GM19395 (cell line): ENCODE measurements around the gene RUNDC1.
"Not testable (repeated sequence)": the region's sequence is repeated elsewhere in the genome, so short reads cannot be mapped to it uniquely, and the experiment has no call there.

ENCODE experiments used
- ATAC-seq: cut with Tn5 transposase; IDR thresholded peaks from one replicate; pipeline ENCODE4 v1.9.1; 2021; ENCODE audit warnings: mild to moderate bottlenecking, moderate library complexity; ENCODE audit not compliant: unreplicated experiment

The RUNDC1 gene

DNA sequence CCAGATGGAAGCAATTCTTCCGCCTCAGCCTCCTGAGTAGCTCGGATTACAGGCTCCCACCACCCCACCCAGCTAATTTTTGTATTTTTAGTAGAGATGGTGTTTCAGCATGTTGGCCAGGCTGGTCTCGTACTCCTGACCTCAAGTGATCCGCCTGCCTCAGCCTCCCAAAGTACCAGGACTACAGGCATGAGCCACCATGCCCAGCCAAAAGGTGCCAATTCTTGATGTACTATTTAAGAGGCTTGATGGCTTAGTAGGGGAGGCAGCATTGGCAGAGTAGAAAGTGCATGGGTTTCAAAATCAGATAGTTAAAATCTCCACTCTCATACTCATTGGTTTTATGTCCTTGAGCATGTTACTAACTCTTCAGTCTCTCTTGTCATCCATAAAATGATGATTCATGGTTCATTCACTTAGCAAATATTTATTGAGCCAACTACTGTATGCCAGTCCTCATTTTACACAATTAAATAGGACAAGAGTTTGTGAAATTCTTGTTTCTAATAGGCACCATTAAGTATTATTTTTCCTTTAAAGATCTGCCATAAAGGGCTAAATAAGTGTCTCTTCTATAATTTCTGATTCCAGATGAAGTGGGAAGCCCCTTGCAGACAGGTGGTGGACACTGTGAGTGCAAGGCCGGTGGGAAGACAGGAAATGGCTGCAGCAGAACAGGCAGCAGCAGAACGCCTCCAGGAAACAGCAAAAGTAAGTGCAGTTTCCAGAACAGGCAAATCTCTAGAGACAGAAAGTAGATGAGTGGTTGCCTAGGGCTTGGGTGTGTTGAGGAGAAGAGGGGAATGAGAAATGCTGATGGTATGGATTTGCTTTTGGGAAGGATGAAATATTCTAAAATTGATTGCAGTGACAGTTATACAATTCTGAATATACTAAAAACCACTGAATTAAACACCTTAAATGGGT is 9.6 kb downstream of the RUNDC1 start:
- ATAC-seq = no peak

DNA sequence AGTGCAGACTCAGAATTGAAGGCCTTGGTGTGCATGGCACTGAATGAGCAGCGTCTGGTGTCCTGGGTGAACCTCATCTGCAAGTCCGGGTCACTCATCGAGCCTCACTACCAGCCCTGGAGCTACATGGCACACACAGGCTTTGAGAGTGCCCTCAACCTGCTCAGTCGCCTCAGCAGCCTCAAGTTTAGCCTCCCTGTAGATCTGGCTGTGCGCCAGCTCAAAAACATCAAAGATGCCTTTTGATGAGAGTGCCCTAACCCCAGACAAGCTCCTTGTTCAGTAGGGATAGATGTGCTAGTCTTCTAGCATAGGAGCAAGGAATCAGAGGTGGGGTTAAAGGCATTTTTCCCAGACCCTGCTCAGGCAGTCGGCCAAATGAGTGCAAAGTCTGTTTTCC is 11.1 kb downstream of the RUNDC1 start:
- ATAC-seq = no peak

DNA sequence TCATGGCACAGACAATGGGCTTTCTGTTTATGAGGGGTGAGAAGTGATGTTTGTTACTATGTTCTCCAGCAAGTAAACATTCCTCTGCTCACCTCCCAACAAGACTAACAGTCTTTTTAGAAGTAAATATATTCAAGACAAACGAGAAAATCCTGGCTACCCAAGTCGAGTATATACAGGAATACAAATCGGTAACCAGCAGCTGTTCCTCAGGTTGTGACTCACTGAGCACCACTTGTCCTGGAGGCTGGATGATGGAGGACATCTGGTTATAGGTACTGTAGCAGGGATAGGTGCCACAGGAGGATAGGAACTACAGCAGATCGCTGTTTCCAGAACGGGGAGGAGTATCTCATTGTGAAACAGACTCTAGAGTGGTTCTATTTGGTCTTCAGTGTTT is 12.5 kb downstream of the RUNDC1 start:
- no peak for ATAC-seq

- ATAC-seq = not testable (repeated sequence)
Measured at GRCh38 chr17:42993913-42994312, 13.5 kb downstream of the RUNDC1 start.

DNA sequence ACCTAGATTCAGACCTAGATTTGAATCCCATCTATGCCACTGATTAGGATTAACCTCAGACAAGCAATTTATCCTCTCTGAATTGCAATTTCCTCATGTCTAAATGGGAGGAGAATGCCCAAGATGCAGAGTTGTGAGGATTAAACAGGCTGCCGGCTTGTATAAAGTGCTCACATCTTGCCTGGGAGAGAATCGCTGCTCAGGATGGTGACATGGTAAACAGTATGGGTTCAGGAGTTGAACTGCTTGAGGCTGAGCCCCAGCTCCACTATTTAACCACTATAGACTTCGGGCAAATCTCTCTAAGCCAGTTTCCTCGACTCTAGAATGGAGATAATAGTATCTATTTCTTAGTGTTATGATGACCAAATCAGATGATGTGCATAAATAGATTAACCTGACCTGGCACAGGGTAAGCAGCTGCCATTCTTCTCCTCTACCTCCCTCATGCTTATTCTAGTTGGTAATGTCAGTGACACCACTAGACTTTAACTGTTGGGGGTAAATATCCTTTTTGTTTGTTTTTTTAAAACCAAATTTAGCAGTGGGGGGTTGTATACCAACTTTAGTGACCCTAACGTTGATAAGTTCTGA is 17.1 kb downstream of the RUNDC1 start:
- no peak for ATAC-seq

DNA sequence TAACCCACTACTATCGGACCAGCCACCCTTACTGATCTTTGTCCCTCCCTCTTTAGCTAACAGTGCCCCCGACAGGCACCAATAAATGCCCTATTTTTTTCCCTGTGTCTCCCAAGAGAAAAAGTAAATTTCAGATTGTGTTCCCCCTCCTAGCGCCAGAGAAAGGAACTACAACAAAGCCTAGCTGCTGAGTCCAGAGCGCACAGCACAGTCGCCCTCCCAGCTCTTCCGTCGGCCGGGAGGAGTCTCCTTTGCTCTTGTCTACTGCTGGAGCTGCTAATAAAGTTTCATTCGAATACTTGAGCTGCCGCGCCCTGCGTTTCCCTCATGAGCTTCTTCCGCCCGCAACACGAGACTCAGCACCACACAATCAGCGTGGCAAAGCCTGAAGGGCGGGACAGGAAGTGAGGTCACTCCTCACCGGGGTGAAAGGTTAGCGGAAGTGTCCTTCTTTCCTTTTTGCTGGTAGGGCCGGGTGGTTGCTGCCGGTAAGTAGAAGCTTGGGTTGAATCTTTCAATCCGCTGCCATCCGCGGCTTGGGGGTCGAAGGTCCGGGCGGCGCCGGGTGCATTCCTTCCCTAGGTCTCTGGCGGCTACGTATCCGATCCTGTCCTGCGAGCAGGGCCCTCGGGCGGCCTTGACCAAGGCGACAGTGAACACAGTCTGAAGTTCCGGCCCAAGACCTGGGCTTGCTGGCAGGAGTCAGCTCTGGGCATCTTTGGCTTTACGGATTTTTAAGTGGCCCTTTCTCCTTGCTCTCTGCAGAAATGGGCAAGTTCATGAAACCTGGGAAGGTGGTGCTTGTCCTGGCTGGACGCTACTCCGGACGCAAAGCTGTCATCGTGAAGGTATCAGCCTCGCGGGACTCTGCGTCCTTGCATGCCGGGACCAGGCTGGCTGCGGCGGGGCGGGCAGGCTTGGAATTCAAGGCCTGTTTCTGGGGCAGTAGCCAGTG is 17.9 kb downstream of the RUNDC1 start, which contains the start of gene RPL27:
TSS of gene RPL27 (plus strand) at position 436 of the 955 bp plus-strand sequence. CDS start at position 768, 332 bp downstream.
- peak; percentile 94 for ATAC-seq

GRCh38 chr17:42999003-42999525 is 18.7 kb downstream of the RUNDC1 start:
- no peak for ATAC-seq

- ATAC-seq = not testable (repeated sequence)
Measured at GRCh38 chr17:43000894-43001293, 20.5 kb downstream of the RUNDC1 start.

DNA sequence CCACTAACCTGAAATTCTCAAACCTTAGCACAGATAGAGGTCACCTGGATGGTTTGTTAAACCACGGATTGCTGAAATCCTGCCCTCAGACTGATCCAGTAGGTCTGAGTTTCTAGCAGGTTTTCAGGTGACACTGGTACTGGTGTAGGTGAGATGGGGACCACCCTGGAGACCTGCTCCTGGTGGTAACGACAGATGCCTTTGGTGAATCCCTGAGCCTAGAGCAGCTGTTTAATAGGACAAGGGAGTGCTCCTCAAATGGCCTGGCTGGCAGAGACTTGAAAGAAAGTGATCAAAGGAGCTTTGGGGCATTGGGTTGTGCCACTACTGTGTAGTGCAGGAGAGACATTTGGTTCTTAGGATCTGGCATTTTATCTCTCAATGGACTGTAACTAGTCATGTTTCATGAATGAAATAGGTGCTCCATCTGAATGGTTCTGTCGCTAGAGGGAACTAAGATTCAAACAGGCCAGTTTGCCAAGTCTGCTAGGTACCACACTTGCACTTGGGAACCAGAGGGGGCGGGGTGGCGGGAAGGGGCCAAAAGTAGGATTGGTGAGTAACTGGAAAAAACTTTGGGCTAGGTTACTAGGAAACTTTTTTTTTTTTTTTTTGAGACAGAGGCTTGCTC is 23.3 kb downstream of the RUNDC1 start:
- ATAC-seq = no peak

DNA sequence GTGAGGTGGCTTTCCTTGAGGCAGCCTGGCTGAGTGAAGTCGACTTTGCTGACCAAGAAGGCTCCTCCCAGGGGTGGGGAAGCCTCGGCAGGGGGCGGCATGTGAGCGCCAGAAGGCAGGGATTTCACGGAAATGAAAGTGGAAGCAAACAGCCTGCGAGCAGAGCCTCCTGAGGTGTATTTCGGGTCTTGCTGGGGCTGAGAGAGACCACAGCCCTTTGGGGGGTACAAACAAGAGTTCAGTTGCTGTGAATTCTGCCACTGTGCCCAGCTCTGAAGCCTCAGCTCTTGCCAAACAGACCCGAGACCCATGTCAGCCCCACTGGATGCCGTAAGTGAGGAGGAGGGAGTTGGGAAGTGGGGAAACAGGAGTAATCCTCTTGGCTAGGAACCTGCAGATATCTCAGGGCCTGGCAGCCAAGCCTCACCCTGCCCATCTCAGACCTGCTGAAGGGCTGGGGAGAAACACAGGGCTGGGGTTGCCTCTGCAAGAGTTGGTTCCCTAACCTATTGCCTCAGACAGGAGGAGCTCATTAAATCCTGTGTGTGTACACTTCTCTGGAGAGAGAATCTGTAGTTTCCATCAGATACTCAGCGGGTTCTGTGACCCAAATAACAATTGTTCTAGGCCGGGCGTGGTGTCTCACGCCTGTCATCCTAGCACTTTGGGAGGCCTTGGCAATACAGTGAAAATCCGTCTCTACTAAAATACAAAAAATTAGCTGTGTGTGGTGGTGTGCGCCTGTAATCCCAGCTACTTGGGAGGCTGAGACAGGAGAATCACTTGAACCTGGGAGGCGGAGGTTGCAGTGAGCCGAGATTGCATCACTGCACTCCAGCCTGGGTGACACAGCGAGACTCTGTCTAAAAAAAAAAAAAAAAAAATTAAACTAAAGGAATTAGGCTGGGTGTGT is 26.5 kb downstream of the RUNDC1 start, which contains the start of gene IFI35:
TSS of gene IFI35 (plus strand) at position 146 of the 913 bp plus-strand sequence. CDS start at position 310, 164 bp downstream.
- peak; percentile 86 for ATAC-seq

DNA sequence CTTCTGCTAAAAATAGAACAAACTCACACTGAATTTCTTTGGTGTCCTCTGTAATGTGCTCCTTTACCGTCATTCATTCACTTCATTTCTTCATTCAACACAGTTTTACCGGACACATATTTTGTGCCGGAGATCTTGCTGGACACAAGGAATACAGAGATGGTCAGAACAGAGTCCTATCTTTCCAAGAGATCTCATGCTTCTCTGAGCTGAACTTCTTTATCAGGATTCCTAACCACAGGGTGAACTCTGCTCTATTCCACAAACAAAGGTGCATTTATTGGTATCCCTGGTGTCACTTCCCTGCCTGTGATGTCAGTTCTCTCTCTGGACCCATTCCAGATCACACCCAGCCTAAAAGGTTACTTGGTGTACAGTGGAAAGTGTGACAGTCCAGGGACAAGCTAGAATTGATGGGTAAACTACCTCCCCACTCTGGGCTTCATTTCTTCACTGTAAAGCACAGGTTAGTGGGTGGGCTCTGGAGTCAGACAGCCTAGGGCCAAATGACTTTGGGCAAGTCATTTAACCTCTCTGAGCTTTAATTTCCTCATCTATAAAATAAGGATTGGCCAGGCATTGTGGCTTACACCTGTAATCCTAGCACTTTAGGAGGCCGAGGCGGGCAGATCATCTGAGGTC is 30.4 kb downstream of the RUNDC1 start:
- no peak for ATAC-seq

DNA sequence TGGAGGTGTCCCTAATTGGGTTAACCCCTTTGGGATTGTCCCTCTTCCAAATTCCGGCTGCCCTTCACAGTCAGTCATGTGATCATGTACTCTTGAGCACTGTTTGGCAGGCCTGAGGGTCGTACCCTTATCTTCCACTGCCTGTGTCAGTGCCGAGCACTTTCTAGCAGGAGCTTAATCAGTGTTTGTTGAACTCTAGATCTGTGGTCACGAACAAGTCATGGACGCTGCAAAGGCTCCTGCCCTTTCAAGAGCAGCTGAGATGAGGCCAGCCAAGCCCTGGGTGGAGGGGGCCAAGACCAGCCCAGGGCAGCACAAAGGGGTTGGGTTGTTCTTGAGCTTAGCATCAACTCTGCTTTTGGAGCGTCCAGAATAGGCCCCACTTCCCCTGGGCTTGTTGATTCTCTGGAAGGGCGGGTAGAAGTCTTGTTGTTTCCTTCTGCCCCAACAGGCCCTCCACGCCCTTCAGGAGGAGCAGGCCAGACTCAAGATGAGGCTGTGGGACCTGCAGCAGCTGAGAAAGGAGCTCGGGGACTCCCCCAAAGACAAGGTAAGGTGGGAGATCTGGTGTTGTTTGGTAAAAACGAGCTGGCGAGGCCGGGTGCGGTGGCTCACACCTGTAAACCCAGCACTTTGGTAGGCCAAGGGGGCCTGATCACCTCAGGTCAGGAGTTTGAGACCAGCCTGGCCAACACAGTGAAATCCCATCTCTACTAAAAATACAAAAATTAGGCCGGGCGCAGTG is 31.5 kb downstream of the RUNDC1 start:
- ATAC-seq = no peak

- no peak for ATAC-seq
Measured at GRCh38 chr17:43013296-43013695, 32.9 kb downstream of the RUNDC1 start.

DNA sequence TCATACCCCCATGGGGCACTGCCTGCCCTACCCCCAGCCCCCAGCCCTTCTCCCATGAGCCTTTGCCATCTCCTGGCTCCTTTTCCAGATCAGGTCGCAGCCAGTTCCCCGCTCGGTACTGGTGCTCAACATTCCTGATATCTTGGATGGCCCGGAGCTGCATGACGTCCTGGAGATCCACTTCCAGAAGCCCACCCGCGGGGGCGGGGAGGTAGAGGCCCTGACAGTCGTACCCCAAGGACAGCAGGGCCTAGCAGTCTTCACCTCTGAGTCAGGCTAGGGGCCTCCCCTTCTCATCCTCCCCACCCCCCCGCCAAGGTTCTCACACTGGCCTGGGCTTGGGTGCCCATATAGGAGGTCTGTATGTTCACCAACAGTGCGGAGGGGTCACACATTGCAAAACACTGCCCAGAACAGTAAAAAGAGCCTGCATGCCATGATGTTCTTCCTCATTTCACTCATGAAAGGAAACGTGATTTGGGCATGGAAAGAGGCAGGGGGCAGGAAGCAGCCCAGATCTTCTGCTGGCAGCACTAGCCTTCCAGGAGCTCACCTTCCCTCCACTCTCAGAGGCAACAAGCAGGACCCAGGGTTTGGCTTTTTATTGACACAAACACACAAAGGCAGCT is 33.8 kb downstream of the RUNDC1 start:
- no peak for ATAC-seq

DNA sequence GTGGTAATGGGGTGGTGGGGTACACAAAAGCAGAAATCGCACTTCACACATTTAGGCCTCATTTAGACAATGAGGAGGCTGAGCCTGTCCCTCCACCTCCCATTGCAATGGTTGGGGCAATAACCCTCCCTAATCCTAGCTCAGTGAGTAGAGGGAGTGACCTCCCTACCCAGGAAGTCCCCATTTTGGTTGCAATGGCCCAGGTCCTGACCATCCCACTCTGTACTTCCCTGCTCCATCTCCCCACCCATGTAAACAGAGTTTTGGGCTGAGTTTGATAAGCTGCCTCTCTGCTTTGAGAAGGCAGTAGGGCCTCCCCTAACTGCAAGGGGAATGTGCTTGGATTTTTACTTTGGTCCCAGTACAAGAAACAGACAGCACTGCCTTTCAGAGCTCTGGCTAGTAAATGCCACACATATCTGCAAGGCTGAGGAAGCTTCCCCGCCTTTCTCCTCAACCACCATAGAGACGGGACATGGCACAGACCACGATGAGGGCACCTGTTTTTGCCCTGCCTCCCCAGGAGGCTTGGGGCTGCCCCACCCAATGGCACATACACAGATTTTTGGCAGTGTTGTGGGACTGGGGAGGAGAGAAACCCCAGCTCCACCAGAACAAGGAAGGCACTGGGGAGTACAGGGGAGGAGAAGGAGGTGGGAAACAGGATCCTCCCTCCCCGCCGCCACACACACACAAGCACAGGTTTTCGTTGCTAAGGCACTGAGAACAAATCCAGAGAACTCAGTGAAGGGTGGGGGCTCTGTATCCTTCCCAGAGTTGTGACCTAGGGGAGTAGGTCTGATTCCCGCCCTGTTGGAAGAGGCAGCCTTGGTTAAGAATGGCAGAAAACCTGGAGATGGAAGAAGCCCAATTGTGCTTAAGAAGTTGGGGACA is 34.5 kb downstream of the RUNDC1 start:
- no peak for ATAC-seq

DNA sequence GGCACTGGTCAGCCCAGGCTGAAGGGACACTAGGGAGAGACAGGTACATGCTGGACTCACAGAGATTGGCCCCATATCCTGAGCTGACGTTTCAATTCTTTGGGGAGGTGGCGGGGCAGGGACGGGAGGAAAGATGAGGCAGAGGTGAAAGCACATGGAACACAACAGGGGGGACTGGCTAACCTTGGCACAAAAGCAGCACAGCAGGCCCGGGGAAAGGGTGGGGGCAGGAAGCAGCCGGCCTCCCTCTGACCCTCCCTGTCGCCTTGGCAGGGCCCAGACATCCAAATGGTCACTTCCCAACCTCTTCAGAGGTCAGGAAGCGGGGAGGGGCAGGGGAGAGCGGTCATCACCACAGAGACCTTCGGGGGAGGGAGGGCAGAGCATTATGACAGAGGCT is 35.2 kb downstream of the RUNDC1 start:
- ATAC-seq = no peak
